ENCODE results near the gene TMEM94.

Gene TMEM94

DNA sequence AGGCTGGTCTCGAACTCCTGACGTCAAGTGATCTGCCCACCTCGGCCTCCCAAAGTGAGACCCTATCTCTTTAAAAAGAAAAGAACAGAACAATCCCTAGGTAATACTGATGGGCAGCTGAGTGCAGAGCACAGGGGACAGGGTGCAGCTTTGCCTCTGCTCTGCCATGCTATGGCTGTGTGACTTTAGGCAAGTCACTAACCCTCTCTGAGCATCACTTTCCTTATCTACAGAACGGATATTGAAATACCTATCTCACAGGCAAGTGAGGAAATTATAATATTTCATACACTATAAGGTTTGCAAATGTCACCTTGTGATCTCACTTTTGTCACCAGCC, 54.8 kb downstream of the TMEM94 start:
- ChIA-PET CTCF (interaction anchor here (0.5 to 1.2 kb wide), 2 partner anchors 10 to 83 kb away, joined by 3 read pairs; no protein-coding TSS in a partner anchor), POLR2A (interaction anchor here (0.7 to 1.2 kb wide), 4 partner anchors 14 to 117 kb away, joined by 3 to 5 read pairs (median 4); partner anchors contain the start of genes GRB2 and LLGL2)
- H3K4me3 ChIP-seq (ENCODE audit: low read depth, low read length), result no peak overlapping the region
- H3K9me3 ChIP-seq (ENCODE audit: control insufficient read depth, insufficient read depth, low read depth, low read length), result no peaks in the 10 kb centered on the region
- H3K36me3 ChIP-seq (ENCODE audit: control insufficient read depth in 2 of 2, insufficient read depth in 1 of 2, low read length in 2 of 2), result peaks cover 9 to 60% of the 10 kb centered on the region in 2 experiments; a peak in 2 of 3 replicates
- H3K27ac ChIP-seq (ENCODE audit: extremely low read depth, low read depth, low read length), result no peak overlapping the region
- TF ChIP-seq ZNF768 (tag by site-specific recombination; IDR thresholded peaks at IDR 0.05), result peak; percentile 95; the same call in 1 of the 2 replicates
- TF ChIP-seq ZNF10 (tag by site-specific recombination; IDR thresholded peaks at IDR 0.05), result no peak
- H3K4me1 ChIP-seq (ENCODE audit: control insufficient read depth, insufficient read depth, low read length), result no peaks in the 10 kb centered on the region

DNA sequence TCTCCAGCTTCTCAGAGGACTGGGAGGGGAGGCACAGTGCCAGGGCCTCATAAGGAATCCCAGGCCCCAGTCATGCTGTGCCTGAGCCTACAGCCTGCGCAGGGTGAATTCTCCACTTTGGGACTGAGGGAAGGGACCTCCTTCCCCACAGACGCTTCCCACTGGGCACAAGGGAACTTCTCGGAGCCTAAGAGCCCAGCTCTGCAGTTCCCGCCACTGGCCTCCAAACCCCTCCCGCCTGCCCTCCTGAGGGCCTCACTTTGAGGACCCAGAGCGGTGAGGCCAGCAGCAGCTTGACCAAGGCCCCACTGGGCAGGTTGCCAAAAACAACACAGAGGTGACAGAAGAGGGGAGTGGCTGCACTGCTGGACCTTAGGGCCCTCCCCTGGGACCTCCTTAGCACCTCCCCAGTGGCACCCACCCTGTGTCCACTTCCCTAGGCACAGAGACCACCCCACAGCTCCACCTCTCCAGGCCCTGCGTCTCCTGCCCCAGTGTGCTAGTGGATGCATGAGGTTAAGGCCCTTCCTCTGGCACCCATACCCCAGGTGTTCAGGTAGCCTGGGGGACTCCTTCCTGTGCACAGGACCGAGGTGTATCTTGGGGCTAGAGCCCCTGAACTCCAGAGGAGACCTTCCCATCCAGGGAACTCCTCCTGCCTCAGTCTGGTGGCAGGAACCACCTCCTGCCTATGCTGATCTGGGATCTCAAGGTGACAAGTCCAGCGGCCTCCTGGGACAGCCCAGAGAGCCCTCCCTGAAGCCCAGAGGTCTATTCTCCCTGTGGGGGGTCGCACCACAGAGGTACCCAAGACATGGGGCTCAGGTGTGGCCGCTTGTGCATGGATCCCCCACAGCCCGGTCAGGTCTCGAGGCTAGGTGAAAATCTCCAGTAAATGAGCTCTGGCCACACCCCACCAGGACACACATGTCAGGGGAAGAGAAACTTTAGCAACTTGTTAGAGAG, 55.5 kb downstream of the TMEM94 start:
- no peaks in the 10 kb centered on the region for H3K9me3 ChIP-seq (ENCODE audit: control insufficient read depth, insufficient read depth, low read depth, low read length)
- peaks cover 9 to 53% of the 10 kb centered on the region in 2 experiments; a peak in 2 of 3 replicates for H3K36me3 ChIP-seq (ENCODE audit: control insufficient read depth in 2 of 2, insufficient read depth in 1 of 2, low read length in 2 of 2)
- H3K4me3 ChIP-seq (ENCODE audit: low read depth, low read length), result no peak overlapping the region
- no peaks in the 10 kb centered on the region for H3K4me1 ChIP-seq (ENCODE audit: control insufficient read depth, insufficient read depth, low read length)
- ChIA-PET CTCF (interaction anchor here (0.5 to 1.2 kb wide), 3 partner anchors 11 to 89 kb away, joined by 3 read pairs; no protein-coding TSS in a partner anchor), POLR2A (interaction anchor here (0.6 to 2.2 kb wide), 8 partner anchors 9 to 215 kb away, joined by 3 to 7 read pairs (median 4); partner anchors contain the start of genes GRB2 and LLGL2)
- no peak overlapping the region for H3K27ac ChIP-seq (ENCODE audit: extremely low read depth, low read depth, low read length)
- TF ChIP-seq, protein P1, sequence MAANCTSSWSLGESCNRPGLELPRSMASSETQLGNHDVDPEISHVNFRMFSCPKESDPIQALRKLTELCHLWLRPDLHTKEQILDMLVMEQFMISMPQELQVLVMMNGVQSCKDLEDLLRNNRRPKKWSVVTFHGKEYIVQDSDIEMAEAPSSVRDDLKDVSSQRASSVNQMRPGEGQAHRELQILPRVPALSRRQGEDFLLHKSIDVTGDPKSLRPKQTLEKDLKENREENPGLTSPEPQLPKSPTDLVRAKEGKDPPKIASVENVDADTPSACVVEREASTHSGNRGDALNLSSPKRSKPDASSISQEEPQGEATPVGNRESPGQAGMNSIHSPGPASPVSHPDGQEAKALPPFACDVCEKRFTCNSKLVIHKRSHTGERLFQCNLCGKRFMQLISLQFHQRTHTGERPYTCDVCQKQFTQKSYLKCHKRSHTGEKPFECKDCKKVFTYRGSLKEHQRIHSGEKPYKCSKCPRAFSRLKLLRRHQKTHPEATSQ (tag by site-specific recombination; IDR thresholded peaks at IDR 0.05), result no peak
- TF ChIP-seq KLF1 (tag by site-specific recombination; IDR thresholded peaks at IDR 0.05) (peak; percentile 72), SETDB1 (IDR thresholded peaks at IDR 0.05; ENCODE audit: insufficient read length, low read length) (no peak), ZNF423 (tag by site-specific recombination; IDR thresholded peaks at IDR 0.05) (0 out of 2 replicates have a peak, but pooled peaks have one; percentile 21), GLIS2 (tag by site-specific recombination; IDR thresholded peaks at IDR 0.05) (peak; percentile 81), GLIS1 (tag by site-specific recombination; IDR thresholded peaks at IDR 0.05) (peak; percentile 90), ZNF366 (tag by site-specific recombination; conservative IDR thresholded peaks at IDR 0.05) (0 out of 2 replicates have a peak, but pooled peaks have one; percentile 12), ZBTB48 (tag by site-specific recombination; IDR thresholded peaks at IDR 0.05) (peak; percentile 39; the same call in 1 of the 2 replicates), ZXDB (tag by site-specific recombination; IDR thresholded peaks at IDR 0.05) (no peak), ZNF701 (tag by site-specific recombination; IDR thresholded peaks at IDR 0.05) (no peak), SP7 (tag by site-specific recombination; IDR thresholded peaks at IDR 0.05) (peak; percentile 50; the same call in 1 of the 2 replicates), EGR2 (tag by site-specific recombination; IDR thresholded peaks at IDR 0.05; ENCODE audit: low read depth) (no peak), ZNF341 (tag by site-specific recombination; IDR thresholded peaks at IDR 0.05; ENCODE audit: low read depth) (peak; percentile 40; the same call in 1 of the 2 replicates), GLI2 (tag by site-specific recombination; IDR thresholded peaks at IDR 0.05; ENCODE audit: borderline replicate concordance, low read depth) (no peak), ZIC2 (tag by site-specific recombination; IDR thresholded peaks at IDR 0.05) (peak; percentile 65), ZNF19 (tag by site-specific recombination; IDR thresholded peaks at IDR 0.05; ENCODE audit: low read depth) (no peak)
- TF ChIP-seq, protein P2, sequence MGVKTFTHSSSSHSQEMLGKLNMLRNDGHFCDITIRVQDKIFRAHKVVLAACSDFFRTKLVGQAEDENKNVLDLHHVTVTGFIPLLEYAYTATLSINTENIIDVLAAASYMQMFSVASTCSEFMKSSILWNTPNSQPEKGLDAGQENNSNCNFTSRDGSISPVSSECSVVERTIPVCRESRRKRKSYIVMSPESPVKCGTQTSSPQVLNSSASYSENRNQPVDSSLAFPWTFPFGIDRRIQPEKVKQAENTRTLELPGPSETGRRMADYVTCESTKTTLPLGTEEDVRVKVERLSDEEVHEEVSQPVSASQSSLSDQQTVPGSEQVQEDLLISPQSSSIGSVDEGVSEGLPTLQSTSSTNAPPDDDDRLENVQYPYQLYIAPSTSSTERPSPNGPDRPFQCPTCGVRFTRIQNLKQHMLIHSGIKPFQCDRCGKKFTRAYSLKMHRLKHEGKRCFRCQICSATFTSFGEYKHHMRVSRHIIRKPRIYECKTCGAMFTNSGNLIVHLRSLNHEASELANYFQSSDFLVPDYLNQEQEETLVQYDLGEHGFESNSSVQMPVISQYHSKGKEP (tag by site-specific recombination; IDR thresholded peaks at IDR 0.05), result no peak
- TF ChIP-seq, protein P3, sequence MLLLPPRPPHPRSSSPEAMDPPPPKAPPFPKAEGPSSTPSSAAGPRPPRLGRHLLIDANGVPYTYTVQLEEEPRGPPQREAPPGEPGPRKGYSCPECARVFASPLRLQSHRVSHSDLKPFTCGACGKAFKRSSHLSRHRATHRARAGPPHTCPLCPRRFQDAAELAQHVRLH (tag by site-specific recombination; IDR thresholded peaks at IDR 0.05), result no peak
- TF ChIP-seq, protein P4, sequence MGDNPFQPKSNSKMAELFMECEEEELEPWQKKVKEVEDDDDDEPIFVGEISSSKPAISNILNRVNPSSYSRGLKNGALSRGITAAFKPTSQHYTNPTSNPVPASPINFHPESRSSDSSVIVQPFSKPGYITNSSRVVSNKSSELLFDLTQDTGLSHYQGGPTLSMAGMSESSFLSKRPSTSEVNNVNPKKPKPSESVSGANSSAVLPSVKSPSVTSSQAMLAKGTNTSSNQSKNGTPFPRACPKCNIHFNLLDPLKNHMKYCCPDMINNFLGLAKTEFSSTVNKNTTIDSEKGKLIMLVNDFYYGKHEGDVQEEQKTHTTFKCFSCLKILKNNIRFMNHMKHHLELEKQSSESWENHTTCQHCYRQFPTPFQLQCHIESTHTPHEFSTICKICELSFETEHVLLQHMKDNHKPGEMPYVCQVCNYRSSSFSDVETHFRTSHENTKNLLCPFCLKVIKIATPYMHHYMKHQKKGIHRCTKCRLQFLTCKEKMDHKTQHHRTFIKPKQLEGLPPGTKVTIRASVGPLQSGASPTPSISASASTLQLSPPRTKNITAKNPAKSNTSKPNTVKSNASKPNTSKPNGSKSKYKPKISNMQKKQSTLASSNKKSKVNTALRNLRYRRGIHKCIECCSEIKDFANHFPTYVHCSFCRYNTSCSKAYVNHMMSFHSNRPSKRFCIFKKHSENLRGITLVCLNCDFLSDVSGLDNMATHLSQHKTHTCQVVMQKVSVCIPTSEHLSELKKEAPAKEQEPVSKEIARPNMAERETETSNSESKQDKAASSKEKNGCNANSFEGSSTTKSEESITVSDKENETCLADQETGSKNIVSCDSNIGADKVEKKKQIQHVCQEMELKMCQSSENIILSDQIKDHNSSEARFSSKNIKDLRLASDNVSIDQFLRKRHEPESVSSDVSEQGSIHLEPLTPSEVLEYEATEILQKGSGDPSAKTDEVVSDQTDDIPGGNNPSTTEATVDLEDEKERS (tag by site-specific recombination; IDR thresholded peaks at IDR 0.05), result no peak
- TF ChIP-seq, protein P5, sequence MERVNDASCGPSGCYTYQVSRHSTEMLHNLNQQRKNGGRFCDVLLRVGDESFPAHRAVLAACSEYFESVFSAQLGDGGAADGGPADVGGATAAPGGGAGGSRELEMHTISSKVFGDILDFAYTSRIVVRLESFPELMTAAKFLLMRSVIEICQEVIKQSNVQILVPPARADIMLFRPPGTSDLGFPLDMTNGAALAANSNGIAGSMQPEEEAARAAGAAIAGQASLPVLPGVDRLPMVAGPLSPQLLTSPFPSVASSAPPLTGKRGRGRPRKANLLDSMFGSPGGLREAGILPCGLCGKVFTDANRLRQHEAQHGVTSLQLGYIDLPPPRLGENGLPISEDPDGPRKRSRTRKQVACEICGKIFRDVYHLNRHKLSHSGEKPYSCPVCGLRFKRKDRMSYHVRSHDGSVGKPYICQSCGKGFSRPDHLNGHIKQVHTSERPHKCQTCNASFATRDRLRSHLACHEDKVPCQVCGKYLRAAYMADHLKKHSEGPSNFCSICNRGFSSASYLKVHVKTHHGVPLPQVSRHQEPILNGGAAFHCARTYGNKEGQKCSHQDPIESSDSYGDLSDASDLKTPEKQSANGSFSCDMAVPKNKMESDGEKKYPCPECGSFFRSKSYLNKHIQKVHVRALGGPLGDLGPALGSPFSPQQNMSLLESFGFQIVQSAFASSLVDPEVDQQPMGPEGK (tag by site-specific recombination; IDR thresholded peaks at IDR 0.05), result peak; percentile 47
